Common myeloid progenitor, CD34-positive (primary cell): ENCODE measurements around the gene PCNT.

ENCODE experiments used
- CTCF ChIA-PET: fragments of 350-600 bp; sonication (Branson Sonifier 250); formaldehyde crosslinking; loops from one replicate; lab custom pipeline; 2021; ENCODE audit warnings: antibody characterized with exemption; lab: Charles Lee
- POLR2A ChIA-PET: fragments of 350-600 bp; sonication (Branson Sonifier 250); formaldehyde crosslinking; loops from one replicate; lab custom pipeline; 2021; ENCODE audit warnings: antibody characterized with exemption; lab: Charles Lee
- DNase-seq, 3 donors: peaks; one replicate each; pipeline versions ENCODE4 v3.0.0 to v3.0.0-alpha.2; 2013
- H3K27ac ChIP-seq, 2 experiments: 1 replicate in 1 of 2; 2 replicates in 1 of 2; pipeline ENCODE4 v1.7.0; 2013; ENCODE audit warnings: inconsistent platforms in 2 of 2, low read length in 2 of 2, mild to moderate bottlenecking in 2 of 2, low read depth in 1 of 2, moderate library complexity in 1 of 2; ENCODE audit not compliant: severe bottlenecking in 2 of 2, insufficient read depth in 1 of 2, poor library complexity in 1 of 2
- H3K27me3 ChIP-seq, 5 experiments: replicated peaks in 2 of 5; 1 replicate in 3 of 5; 2 replicates in 2 of 5; pipeline versions ENCODE4 v1.6.1 to v1.7.0; 2013; ENCODE audit warnings: low read length in 4 of 5, mild to moderate bottlenecking in 2 of 5, moderate library complexity in 2 of 5, inconsistent platforms in 1 of 5; ENCODE audit not compliant: insufficient read depth in 5 of 5, control insufficient read depth in 4 of 5
- H3K36me3 ChIP-seq, 4 experiments: 1 replicate in 2 of 4; 2 replicates in 2 of 4; pipeline versions ENCODE4 v1.6.1 to v1.7.0; 2013; ENCODE audit warnings: low read length in 3 of 4, control low read depth in 1 of 4, mild to moderate bottlenecking in 1 of 4; ENCODE audit not compliant: control insufficient read depth in 4 of 4, insufficient read depth in 4 of 4
- H3K4me1 ChIP-seq, 4 experiments: 1 replicate in 3 of 4; 2 replicates in 1 of 4; pipeline versions ENCODE4 v1.6.1 to v1.7.1; 2013; ENCODE audit warnings: low read length in 3 of 4, mild to moderate bottlenecking in 3 of 4, control low read depth in 1 of 4, inconsistent platforms in 1 of 4, moderate library complexity in 1 of 4; ENCODE audit not compliant: control insufficient read depth in 4 of 4, insufficient read depth in 4 of 4; ENCODE audit errors: control extremely low read depth in 1 of 4
- H3K4me3 ChIP-seq, 7 experiments: 1 replicate in 4 of 7; 2 replicates in 3 of 7; pipeline versions ENCODE4 v1.5.1 to v1.7.0; 2013; ENCODE audit warnings: mild to moderate bottlenecking in 7 of 7, low read length in 6 of 7, moderate library complexity in 6 of 7, inconsistent platforms in 2 of 7, low read depth in 2 of 7, control low read depth in 1 of 7; ENCODE audit not compliant: insufficient read depth in 4 of 7, control insufficient read depth in 1 of 7; ENCODE audit errors: extremely low read depth in 1 of 7
- H3K9me3 ChIP-seq, 5 experiments: 1 replicate in 4 of 5; 2 replicates in 1 of 5; pipeline versions ENCODE4 v1.6.1 to v1.7.1; 2013; ENCODE audit warnings: low read length in 4 of 5, mild to moderate bottlenecking in 2 of 5, inconsistent platforms in 1 of 5, low read depth in 1 of 5, moderate library complexity in 1 of 5; ENCODE audit not compliant: control insufficient read depth in 4 of 5, insufficient read depth in 2 of 5; ENCODE audit errors: control extremely low read depth in 1 of 5
- WGBS: methylation state at CpG from one replicate; pipeline ENCODE4 v1.1.5; 2013; ENCODE audit not compliant: insufficient coverage; 5-methylcytosine and 5-hydroxymethylcytosine counted together

Gene PCNT

DNA sequence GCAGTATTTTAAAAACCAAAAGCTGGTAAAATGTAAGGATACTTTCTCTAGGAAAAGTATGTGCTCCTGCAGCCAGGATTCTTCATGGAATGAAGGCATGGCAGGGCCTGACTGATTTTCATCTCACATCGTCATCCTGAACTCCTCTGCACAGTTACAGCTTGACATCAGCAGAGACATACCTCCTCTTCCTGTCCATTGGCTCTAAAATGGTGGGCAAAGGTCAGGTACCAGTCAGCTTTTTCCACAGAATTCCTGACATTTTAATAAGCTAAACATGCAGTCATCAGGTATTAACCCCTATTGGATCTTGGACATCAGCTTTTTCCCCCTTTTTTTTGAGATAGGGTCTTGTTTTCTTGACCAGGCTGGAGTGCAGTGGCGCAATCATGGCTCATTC is 5.8 kb downstream of the PCNT start:
- Histone ChIP-seq H3K27me3 (no peaks in the 10 kb centered on the region), H3K36me3 (peaks cover 16 to 55% (median 37%) of the 10 kb centered on the region in 4 experiments), H3K4me1 (peaks cover 2 to 15% (median 9%) of the 10 kb centered on the region in 4 experiments), H3K27ac (no peak overlapping the region), H3K9me3 (no peaks in the 10 kb centered on the region), H3K4me3 (no peak overlapping the region)
- CTCF ChIA-PET = no interaction called here
- POLR2A ChIA-PET = no interaction called here
- no peak for DNase-seq
- WGBS = 100% methylated on average over 2 of the region's 2 CpGs

DNA sequence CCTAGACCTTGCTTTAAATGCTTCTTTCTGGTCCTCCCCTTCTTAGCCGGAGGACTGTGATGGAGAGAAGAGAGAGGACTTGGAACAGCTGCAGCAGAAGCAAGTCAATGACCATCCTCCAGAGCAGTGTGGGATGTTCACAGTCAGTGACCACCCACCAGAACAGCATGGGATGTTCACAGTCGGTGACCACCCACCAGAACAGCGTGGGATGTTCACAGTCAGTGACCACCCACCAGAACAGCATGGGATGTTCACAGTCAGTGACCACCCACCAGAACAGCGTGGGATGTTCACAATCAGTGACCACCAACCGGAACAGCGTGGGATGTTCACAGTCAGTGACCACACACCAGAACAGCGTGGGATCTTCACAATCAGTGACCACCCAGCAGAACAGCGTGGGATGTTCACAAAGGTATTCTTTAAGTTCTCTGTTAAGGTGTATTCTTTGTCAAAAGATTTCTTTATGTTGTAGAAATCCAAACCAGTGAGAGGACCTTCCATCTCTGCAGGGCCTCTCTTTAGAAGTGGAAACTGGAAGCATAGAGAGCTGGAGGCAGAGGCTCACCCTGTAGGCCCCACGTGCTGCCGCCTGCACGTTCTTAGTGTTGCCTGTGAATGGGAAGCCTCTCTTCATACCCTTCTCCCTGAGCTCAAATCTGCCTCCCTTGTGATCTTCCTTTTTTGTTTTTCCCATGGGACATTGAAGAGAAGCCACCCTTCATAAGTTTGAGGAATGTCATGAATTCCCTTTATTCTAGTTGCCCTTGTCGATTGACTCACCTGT is 10.6 kb downstream of the PCNT start:
- no peak overlapping the region for H3K27ac ChIP-seq
- POLR2A ChIA-PET = no interaction called here
- no peaks in the 10 kb centered on the region for H3K27me3 ChIP-seq
- no peaks in the 10 kb centered on the region for H3K4me1 ChIP-seq
- WGBS = 86% methylated on average over 11 of the region's 12 CpGs
- DNase-seq = no peak
- H3K9me3 ChIP-seq = no peaks in the 10 kb centered on the region
- CTCF ChIA-PET = interaction anchor here (0.6 kb wide), 1 partner anchor 50 kb away, joined by 3 read pairs; no protein-coding TSS in a partner anchor
- H3K4me3 ChIP-seq = no peak overlapping the region
- peaks cover 26 to 73% (median 53%) of the 10 kb centered on the region in 4 experiments for H3K36me3 ChIP-seq

- no peaks in the 10 kb centered on the region for H3K4me1 ChIP-seq
- no CpG with 5 or more reads among the region's 3 CpGs for WGBS
- POLR2A ChIA-PET = no interaction called here
- H3K4me3 ChIP-seq = no peak overlapping the region
- no peaks in the 10 kb centered on the region for H3K9me3 ChIP-seq
- no peak overlapping the region for H3K27ac ChIP-seq
- DNase-seq = no peak
- H3K36me3 ChIP-seq = peaks cover 22 to 73% (median 51%) of the 10 kb centered on the region in 4 experiments
- no peaks in the 10 kb centered on the region for H3K27me3 ChIP-seq
- CTCF ChIA-PET = interaction anchor here (1.3 kb wide), 2 partner anchors 11 to 51 kb away, joined by 3 to 4 read pairs; partner anchors contain the start of genes MCM3AP and YBEY
Measured at GRCh38 chr21:46336603-46337002, 12.6 kb downstream of the PCNT start.

- Histone ChIP-seq H3K4me3 (no peak overlapping the region), H3K9me3 (no peaks in the 10 kb centered on the region), H3K27me3 (no peaks in the 10 kb centered on the region), H3K4me1 (no peaks in the 10 kb centered on the region), H3K27ac (no peak overlapping the region), H3K36me3 (peaks cover 16 to 61% (median 45%) of the 10 kb centered on the region in 4 experiments)
- CTCF ChIA-PET = no interaction called here
- POLR2A ChIA-PET = no interaction called here
- DNase-seq = no peak
- WGBS = 95% methylated on average over 4 of the region's 8 CpGs
Measured at GRCh38 chr21:46340998-46341397, 17.0 kb downstream of the PCNT start.

DNA sequence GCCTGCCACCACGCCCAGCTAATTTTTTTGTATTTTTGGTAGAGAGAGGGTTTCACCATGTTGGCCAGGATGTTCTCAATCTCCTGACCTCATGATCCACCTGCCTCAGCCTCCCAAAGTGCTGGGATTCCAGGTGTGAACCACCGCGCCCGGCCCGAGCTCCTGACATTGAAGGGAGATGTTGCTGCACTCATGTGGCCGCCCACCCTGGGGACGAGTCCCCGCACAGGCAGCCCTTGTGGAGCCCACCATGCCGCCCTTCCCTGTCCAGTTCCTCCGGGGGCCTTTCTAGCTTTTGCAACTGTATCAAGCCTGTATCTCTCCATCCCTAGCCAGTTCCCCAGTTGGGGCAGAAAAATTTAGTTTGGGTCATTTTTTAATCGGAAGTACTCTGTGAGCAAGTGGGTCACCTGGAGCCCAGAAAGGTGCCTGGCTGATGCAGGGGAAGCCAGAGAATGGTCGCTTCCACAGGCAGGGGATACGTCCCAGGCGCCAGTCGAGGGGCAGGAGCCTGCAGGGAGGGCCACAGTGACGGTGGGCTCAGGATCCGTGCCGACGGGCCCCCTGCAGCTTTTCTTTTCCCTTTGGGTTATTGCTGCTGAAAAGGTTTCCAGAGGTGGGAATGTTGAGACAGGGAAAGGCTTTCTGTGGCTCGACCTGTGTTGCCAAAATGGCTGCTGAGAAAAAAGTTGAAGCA is 20.4 kb downstream of the PCNT start:
- Histone ChIP-seq H3K27me3 (no peaks in the 10 kb centered on the region), H3K27ac (no peak overlapping the region), H3K4me3 (no peak overlapping the region), H3K9me3 (no peaks in the 10 kb centered on the region), H3K36me3 (peaks cover 18 to 64% (median 48%) of the 10 kb centered on the region in 4 experiments), H3K4me1 (no peaks in the 10 kb centered on the region)
- no peak for DNase-seq
- WGBS = 97% methylated on average over 15 of the region's 20 CpGs
- POLR2A ChIA-PET = no interaction called here
- CTCF ChIA-PET = interaction anchor here (0.6 kb wide), 1 partner anchor 29 kb away, joined by 3 read pairs; no protein-coding TSS in a partner anchor

DNA sequence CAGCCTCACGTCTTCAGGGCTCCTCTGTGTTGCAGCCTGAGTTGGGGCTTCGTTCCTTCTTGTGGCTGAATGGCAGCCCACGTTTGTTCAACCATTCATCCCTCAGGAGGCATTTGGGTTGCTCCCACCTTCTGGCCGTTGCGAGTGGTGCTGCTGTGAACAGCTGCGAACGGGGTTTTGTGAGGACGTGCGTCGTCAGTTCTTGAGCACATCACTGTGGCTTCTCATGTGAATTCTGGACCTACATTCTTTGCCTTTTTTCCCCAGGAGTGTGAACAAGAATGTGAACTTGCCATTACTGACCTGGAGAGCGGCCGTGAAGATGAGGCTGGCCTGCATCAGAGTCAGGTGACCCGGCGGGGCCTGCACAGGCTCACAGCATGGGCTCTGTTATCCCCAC is 21.9 kb downstream of the PCNT start:
- Histone ChIP-seq H3K4me1 (no peaks in the 10 kb centered on the region), H3K4me3 (no peak overlapping the region), H3K36me3 (peaks cover 12 to 67% (median 48%) of the 10 kb centered on the region in 4 experiments), H3K9me3 (no peaks in the 10 kb centered on the region), H3K27me3 (no peaks in the 10 kb centered on the region), H3K27ac (no peak overlapping the region)
- DNase-seq = no peak
- WGBS = 99% methylated on average over 14 of the region's 14 CpGs
- POLR2A ChIA-PET = no interaction called here
- CTCF ChIA-PET = no interaction called here
